Stimulated activated CD4-positive, alpha-beta T cell treated with anti-CD3 and anti-CD28 coated beads, Interleukin-12 subunit alpha, Interleukin-12 subunit beta, amount 100 ng/mL, for 4 hours (primary cell): ENCODE data around the gene AXL.
"Not testable (repeated sequence)": the region's sequence is repeated elsewhere in the genome, so short reads cannot be mapped to it uniquely, and the experiment has no call there.

Experiments
- DNase-seq: peaks from one replicate; pipeline ENCODE4 v3.0.0-alpha.2; 2020

Gene AXL

GRCh38 chr19:41206926-41207750 is 11.9 kb upstream of the AXL start:
- DNase-seq: no peak

- DNase-seq: no peak
Observed at GRCh38 chr19:41214161-41214560, 4.9 kb upstream of the AXL start.

- no peak for DNase-seq
Observed at GRCh38 chr19:41217741-41218140, 1.3 kb upstream of the AXL start.

- no peak for DNase-seq
Observed at GRCh38 chr19:41218249-41218614, 791 bp upstream of the AXL start.

- DNase-seq: no peak
Observed at GRCh38 chr19:41219924-41220567, 1.0 kb downstream of the AXL start.

GRCh38 chr19:41220811-41221210 is 1.8 kb downstream of the AXL start:
- DNase-seq: no peak

- no peak for DNase-seq
Observed at GRCh38 chr19:41221514-41222205, 2.6 kb downstream of the AXL start.

GRCh38 chr19:41222240-41222639 is 3.2 kb downstream of the AXL start:
- DNase-seq: no peak

- no peak for DNase-seq
Observed at GRCh38 chr19:41223431-41224234, 4.6 kb downstream of the AXL start.

GRCh38 chr19:41224632-41225031 is 5.6 kb downstream of the AXL start:
- no peak for DNase-seq

- peak; percentile 23 for DNase-seq
Observed at GRCh38 chr19:41225238-41226052, 6.4 kb downstream of the AXL start.

GRCh38 chr19:41226053-41226873 is 7.2 kb downstream of the AXL start:
- peak; percentile 29 for DNase-seq

GRCh38 chr19:41226874-41227390 is 7.9 kb downstream of the AXL start:
- no peak for DNase-seq

GRCh38 chr19:41228486-41228885 is 9.5 kb downstream of the AXL start:
- DNase-seq: no peak

- DNase-seq: not testable (repeated sequence)
Observed at GRCh38 chr19:41229338-41229737, 10.3 kb downstream of the AXL start.

- no peak for DNase-seq
Observed at GRCh38 chr19:41230067-41230857, 11.2 kb downstream of the AXL start.

- DNase-seq: no peak
Observed at GRCh38 chr19:41232686-41233085, 13.7 kb downstream of the AXL start.

GRCh38 chr19:41233748-41234240 is 14.8 kb downstream of the AXL start:
- DNase-seq: no peak

- DNase-seq: no peak
Observed at GRCh38 chr19:41234512-41235168, 15.6 kb downstream of the AXL start.
